ENCODE data around the gene DYNC2I2.

DYNC2I2 gene

DNA sequence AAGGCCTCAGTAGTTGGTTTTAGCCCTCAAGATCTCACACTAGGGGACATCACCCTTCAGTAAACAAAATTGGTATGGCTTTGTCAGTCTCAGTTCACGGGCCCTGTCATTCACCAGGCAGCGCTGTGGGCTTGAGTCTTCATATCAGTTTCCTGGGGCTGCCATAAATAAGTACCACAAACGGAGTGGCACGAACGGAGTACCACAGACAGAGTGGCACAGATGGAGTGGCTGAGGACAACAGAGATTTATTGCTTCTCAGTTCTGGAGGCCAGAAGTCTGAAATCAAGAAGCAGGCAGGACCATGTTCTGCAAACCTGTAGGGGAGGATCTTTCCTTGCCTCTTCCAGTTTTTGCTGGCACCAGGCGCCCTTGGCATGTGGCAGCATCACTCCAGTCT lies 37.5 kb downstream of the DYNC2I2 start:
- no peak for DNase-seq (ENCODE audit: low read depth)
- TF ChIP-seq, protein P1, sequence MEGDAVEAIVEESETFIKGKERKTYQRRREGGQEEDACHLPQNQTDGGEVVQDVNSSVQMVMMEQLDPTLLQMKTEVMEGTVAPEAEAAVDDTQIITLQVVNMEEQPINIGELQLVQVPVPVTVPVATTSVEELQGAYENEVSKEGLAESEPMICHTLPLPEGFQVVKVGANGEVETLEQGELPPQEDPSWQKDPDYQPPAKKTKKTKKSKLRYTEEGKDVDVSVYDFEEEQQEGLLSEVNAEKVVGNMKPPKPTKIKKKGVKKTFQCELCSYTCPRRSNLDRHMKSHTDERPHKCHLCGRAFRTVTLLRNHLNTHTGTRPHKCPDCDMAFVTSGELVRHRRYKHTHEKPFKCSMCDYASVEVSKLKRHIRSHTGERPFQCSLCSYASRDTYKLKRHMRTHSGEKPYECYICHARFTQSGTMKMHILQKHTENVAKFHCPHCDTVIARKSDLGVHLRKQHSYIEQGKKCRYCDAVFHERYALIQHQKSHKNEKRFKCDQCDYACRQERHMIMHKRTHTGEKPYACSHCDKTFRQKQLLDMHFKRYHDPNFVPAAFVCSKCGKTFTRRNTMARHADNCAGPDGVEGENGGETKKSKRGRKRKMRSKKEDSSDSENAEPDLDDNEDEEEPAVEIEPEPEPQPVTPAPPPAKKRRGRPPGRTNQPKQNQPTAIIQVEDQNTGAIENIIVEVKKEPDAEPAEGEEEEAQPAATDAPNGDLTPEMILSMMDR (IDR thresholded peaks at IDR 0.05; ENCODE audit: low read length, missing control alignments): no peak
- no peak overlapping the region for H3K4me3 ChIP-seq (replicated peaks; ENCODE audit: low read depth, low read length)

DNA sequence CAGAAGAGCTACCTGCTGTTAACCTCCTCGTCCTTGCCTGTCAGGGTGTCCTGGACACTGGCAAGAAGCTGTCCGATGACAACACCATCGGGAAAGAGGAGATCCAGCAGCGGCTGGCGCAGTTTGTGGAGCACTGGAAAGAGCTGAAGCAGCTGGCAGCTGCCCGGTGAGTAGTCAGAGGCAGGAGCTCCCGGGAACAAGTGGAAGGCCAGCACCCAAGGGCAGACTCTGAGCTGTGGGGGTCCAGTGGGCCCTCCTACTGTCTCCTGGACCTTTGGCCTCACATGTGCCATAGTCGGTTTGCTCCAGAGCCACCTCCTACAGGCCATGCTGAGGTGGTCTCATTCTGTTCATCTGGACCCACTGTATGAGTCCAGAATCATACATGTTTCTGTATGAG lies 38.7 kb downstream of the DYNC2I2 start:
- H3K4me3 ChIP-seq (replicated peaks; ENCODE audit: low read depth, low read length): no peak overlapping the region
- no peak for DNase-seq (ENCODE audit: low read depth)
- TF ChIP-seq, protein P1 (IDR thresholded peaks at IDR 0.05; ENCODE audit: low read length, missing control alignments): no peak

DNA sequence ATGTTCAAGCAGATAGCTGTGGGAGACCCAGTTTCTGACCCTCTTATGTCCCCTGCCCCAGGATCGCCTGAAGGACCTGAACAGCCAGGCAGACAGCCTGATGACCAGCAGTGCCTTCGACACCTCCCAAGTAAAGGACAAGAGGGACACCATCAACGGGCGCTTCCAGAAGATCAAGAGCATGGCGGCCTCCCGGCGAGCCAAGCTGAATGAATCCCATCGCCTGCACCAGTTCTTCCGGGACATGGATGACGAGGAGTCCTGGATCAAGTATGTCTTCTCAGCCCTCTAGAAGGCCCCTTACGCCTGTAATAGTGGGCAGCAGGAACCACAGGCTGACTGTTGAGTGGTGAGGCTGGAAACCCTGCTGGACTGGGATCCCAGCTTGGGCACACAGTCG lies 41.1 kb downstream of the DYNC2I2 start:
- DNase-seq (ENCODE audit: low read depth): no peak
- no peak overlapping the region for H3K4me3 ChIP-seq (replicated peaks; ENCODE audit: low read depth, low read length)

DNA sequence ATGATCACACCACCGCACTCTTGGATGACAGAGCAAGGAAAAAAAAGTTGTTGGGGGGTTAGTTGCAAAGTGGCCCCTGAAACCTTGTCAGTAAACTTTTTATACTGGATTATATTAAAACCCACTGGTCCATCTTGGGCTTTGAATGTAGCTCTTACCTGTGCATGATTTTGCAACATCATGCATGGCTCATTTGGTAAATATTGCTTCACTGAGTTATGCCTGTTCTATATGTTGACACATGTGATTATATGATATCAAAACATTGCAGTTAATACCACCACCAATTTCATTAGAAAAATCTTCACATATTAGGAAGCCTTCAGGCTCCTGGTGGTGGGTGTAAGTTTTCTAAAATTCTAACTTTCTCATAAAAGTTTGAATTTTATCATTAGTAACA lies 41.9 kb downstream of the DYNC2I2 start:
- H3K4me3 ChIP-seq (replicated peaks; ENCODE audit: low read depth, low read length): no peak overlapping the region
- no peak for DNase-seq (ENCODE audit: low read depth)

More for the DNA sequence above, 41.1 kb downstream of the DYNC2I2 start:
- TF ChIP-seq, protein P1 (IDR thresholded peaks at IDR 0.05; ENCODE audit: low read length, missing control alignments): no peak

DNA sequence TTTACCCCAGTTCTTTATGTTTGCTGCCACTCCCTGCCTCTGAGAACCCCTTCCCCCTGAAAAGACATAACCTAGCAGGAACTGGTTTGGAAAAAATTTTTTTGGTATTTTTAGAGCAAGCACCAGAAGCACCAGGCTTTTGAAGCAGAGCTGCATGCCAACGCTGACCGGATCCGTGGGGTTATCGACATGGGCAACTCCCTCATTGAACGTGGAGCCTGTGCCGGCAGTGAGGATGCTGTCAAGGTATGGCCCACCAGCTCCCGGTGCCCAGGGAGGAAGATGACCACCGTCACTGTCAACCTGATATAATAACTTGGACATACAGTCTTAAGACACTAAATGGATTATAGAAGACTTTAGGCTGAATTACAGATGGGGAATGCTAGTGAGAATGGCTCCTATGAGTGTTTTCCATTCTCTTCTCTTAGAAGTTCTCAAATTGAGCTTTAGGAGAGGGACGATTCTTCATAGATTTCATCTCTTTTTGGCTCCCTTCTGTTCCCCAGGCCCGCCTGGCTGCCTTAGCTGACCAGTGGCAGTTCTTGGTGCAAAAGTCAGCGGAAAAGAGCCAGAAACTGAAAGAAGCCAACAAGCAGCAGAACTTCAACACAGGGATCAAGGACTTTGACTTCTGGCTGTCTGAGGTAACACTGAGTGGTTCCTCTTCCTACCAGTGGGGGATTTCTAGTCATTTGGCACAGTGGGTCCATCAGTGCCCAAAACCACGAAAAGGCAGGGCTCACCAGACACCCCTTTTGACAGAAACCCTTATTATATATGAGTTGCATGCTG lies 44.9 kb downstream of the DYNC2I2 start:
- TF ChIP-seq, protein P1 (IDR thresholded peaks at IDR 0.05; ENCODE audit: low read length, missing control alignments): no peak
- H3K4me3 ChIP-seq (replicated peaks; ENCODE audit: low read depth, low read length): no peak overlapping the region
- DNase-seq (ENCODE audit: low read depth): no peak

More for the DNA sequence above, 41.9 kb downstream of the DYNC2I2 start:
- TF ChIP-seq, protein P1 (IDR thresholded peaks at IDR 0.05; ENCODE audit: low read length, missing control alignments): no peak

DNA sequence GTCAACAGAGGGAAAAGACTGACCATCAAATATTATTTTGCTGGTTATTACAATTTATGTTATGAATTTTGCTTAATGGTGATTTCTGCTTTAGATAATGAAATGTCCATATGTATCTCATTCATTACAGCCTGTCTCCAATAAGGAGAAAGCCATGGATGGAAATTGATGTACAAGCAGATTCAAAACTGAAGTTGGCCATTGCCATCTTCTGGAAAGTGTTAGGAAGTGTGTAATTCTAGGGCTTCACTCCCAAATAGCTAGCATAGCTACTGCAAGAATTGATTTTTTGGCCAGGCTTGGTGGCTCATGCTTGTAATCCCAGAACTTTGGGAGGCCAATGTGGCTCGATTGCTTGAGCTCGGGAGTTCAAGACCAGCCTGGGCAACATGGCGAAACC lies 45.8 kb downstream of the DYNC2I2 start:
- TF ChIP-seq, protein P1 (IDR thresholded peaks at IDR 0.05; ENCODE audit: low read length, missing control alignments): no peak
- DNase-seq (ENCODE audit: low read depth): no peak
- H3K4me3 ChIP-seq (replicated peaks; ENCODE audit: low read depth, low read length): no peak overlapping the region

All from fibroblast of pulmonary artery (primary cell).